NCI-H345 (cell line): Measurements from ENCODE around the gene HES4.
"Not testable (repeated sequence)": the region's sequence is repeated elsewhere in the genome, so short reads cannot be mapped to it uniquely, and the experiment has no call there.

ENCODE experiments used
- DNase-seq: peaks from one replicate; lab custom pipeline; 2025; lab: John Stamatoyannopoulos, UW

Gene HES4

GRCh38 chr1:978835-979743 is 20.8 kb downstream of the HES4 start:
- no peak for DNase-seq

GRCh38 chr1:978069-978834 is 21.6 kb downstream of the HES4 start:
- DNase-seq: no peak

- DNase-seq: not testable (repeated sequence)
Measured at GRCh38 chr1:976791-977190, 23.1 kb downstream of the HES4 start.

GRCh38 chr1:975896-976683 is 23.8 kb downstream of the HES4 start:
- DNase-seq: peak; percentile 77

GRCh38 chr1:975365-975764 is 24.5 kb downstream of the HES4 start:
- DNase-seq: no peak

- no peak for DNase-seq
Measured at GRCh38 chr1:974687-975328, 25.1 kb downstream of the HES4 start.

GRCh38 chr1:974293-974640 is 25.6 kb downstream of the HES4 start:
- no peak for DNase-seq

GRCh38 chr1:973459-974292 is 26.2 kb downstream of the HES4 start:
- DNase-seq: no peak

GRCh38 chr1:972726-973458 is 27.0 kb downstream of the HES4 start:
- DNase-seq: no peak

GRCh38 chr1:971751-972506 is 28.0 kb downstream of the HES4 start:
- no peak for DNase-seq

GRCh38 chr1:970973-971730 is 28.7 kb downstream of the HES4 start:
- no peak for DNase-seq

GRCh38 chr1:970242-970972 is 29.5 kb downstream of the HES4 start:
- no peak for DNase-seq

- DNase-seq: no peak
Measured at GRCh38 chr1:969260-969855, 30.5 kb downstream of the HES4 start.

GRCh38 chr1:967466-968343 is 32.2 kb downstream of the HES4 start:
- DNase-seq: no peak

GRCh38 chr1:966704-967300 is 33.1 kb downstream of the HES4 start:
- DNase-seq: no peak

- no peak for DNase-seq
Measured at GRCh38 chr1:966135-966703, 33.7 kb downstream of the HES4 start, which contains the start of gene PLEKHN1. Gene PLEKHN1 (plus strand): TSS chr1:966482. CDS start chr1:966532, 50 bp downstream.
